ENCODE measurements around the gene USP2.

Gene USP2

GRCh38 chr11:119320240-119320775 is 61.2 kb downstream of the USP2 start:
- DNase-seq: no peak

GRCh38 chr11:119319700-119320239 is 61.7 kb downstream of the USP2 start:
- no peak for DNase-seq

GRCh38 chr11:119319136-119319699 is 62.3 kb downstream of the USP2 start:
- no peak for DNase-seq

GRCh38 chr11:119318240-119319135 is 63.0 kb downstream of the USP2 start:
- DNase-seq: peak; percentile 50

- no peak for DNase-seq
Observed at GRCh38 chr11:119317592-119318239, 63.8 kb downstream of the USP2 start.

- no peak for DNase-seq
Observed at GRCh38 chr11:119316729-119317591, 64.5 kb downstream of the USP2 start, which contains the start of gene MCAM. MCAM (minus strand) TSS chr11:119317130; CDS start chr11:119317101, 29 bp downstream.

GRCh38 chr11:119316016-119316728 is 65.3 kb downstream of the USP2 start:
- no peak for DNase-seq

GRCh38 chr11:119315131-119316015 is 66.1 kb downstream of the USP2 start:
- peak; percentile 50 for DNase-seq

- no peak for DNase-seq
Observed at GRCh38 chr11:119314726-119315125, 66.8 kb downstream of the USP2 start.

GRCh38 chr11:119310682-119311052 is 70.8 kb downstream of the USP2 start:
- no peak for DNase-seq

- DNase-seq: no peak
Observed at GRCh38 chr11:119309953-119310681, 71.4 kb downstream of the USP2 start.

GRCh38 chr11:119309411-119309810 is 72.1 kb downstream of the USP2 start:
- no peak for DNase-seq

GRCh38 chr11:119307974-119308373 is 73.5 kb downstream of the USP2 start:
- DNase-seq: no peak

- no peak for DNase-seq
Observed at GRCh38 chr11:119307219-119307618, 74.3 kb downstream of the USP2 start.

GRCh38 chr11:119306373-119306890 is 75.1 kb downstream of the USP2 start:
- DNase-seq: peak; percentile 26

GRCh38 chr11:119305556-119306372 is 75.7 kb downstream of the USP2 start:
- DNase-seq: no peak

Measured in CD4-positive, alpha-beta T cell treated with Interleukin-12 subunit alpha and Interleukin-12 subunit beta, for 1 hour (primary cell).